HCT116 (cell line): ENCODE measurements around the gene TACR2. TPM values are rescaled to one million over a fixed set of nuclear protein-coding genes. Genes with fewer than 3 reads are reported as not detected.

Experiments
- ATAC-seq: fragments of 200-7000 bp; cut with Tn5 transposase; 2 replicates; pipeline ENCODE4 v1.9.1; 2020; ENCODE audit warnings: mild to moderate bottlenecking, moderate library complexity
- BruUV-seq: library from RNA; stranded (reverse); fragments of 400-500 nt; replicated peaks from 2 replicates; lab custom pipeline; 2021; lab: Mats Ljungman, UMichigan
- CTCF ChIA-PET: fragments of 300-600 bp; sonication (Branson Sonifier 250); formaldehyde crosslinking; loops from one replicate; lab custom pipeline; 2021; ENCODE audit warnings: antibody characterized with exemption; lab: Charles Lee
- POLR2A ChIA-PET: fragments of 300-600, 350-600 bp; sonication (Branson Sonifier 250); formaldehyde crosslinking; loops from one replicate; lab custom pipeline; 2021; ENCODE audit warnings: antibody characterized with exemption; lab: Charles Lee
- RAD21 ChIA-PET, 2 experiments: fragments of 300-600 bp; sonication (Branson Sonifier 250); formaldehyde crosslinking; loops; one replicate each; lab custom pipeline; 2023; ENCODE audit warnings: low total read pairs in 2 of 2; ENCODE audit not compliant: uncharacterized antibody in 2 of 2, unreplicated experiment in 2 of 2, low non-redundant PET in 1 of 2; lab: Charles Lee
- DNase-seq: peaks from one replicate; pipeline ENCODE4 v3.0.0-alpha.2; 2010; ENCODE audit warnings: low read depth, low spot score
- H2AFZ ChIP-seq: fragments of 200-600 bp; shearing (Covaris generic), sonication (generic); 2 replicates; pipeline ENCODE4 v1.6.1; 2017; ENCODE audit warnings: low read depth, mixed run types, mixed read lengths, antibody characterized with exemption, low read length; ENCODE audit not compliant: poor library complexity, severe bottlenecking
- H3K27ac ChIP-seq: 2 replicates; pipeline ENCODE4 v1.5.1; 2012; ENCODE audit warnings: low read depth, low read length
- H3K27me3 ChIP-seq: fragments of 200-600 bp; sonication (generic); 2 replicates; pipeline ENCODE4 v1.6.1; 2016; ENCODE audit warnings: mixed run types, low read length, mixed read lengths; ENCODE audit not compliant: insufficient read depth
- H3K36me3 ChIP-seq, 2 experiments: fragments of 200-500 bp in 1 of 2; fragments of 200-600 bp in 1 of 2; sonication (Bioruptor generic) in 1 of 2; sonication (generic) in 1 of 2; 2 replicates each; pipeline versions ENCODE4 v1.5.1 to v1.6.1; 2014 to 2016; ENCODE audit warnings: low read length in 2 of 2, inconsistent platforms in 1 of 2, mixed read lengths in 1 of 2, mixed run types in 1 of 2; ENCODE audit not compliant: insufficient read depth in 2 of 2, control insufficient read depth in 1 of 2
- H3K4me1 ChIP-seq, 2 experiments: fragments of 200-600 bp in 1 of 2; sonication (generic) in 1 of 2; 2 replicates each; pipeline versions ENCODE4 v1.5.1 to v1.6.1; 2012 to 2017; ENCODE audit warnings: low read length in 2 of 2, inconsistent platforms in 1 of 2, mild to moderate bottlenecking in 1 of 2, mixed read lengths in 1 of 2, mixed run types in 1 of 2, moderate library complexity in 1 of 2; ENCODE audit not compliant: insufficient read depth in 2 of 2, control insufficient read depth in 1 of 2
- H3K4me2 ChIP-seq: fragments of 200-600 bp; sonication (generic); 2 replicates; pipeline ENCODE4 v1.6.1; 2017; ENCODE audit warnings: mixed run types, low read length, mixed read lengths
- H3K4me3 ChIP-seq, 2 experiments: fragments of 200-600 bp in 1 of 2; sonication (generic) in 1 of 2; replicated peaks in 1 of 2; 2 replicates each; pipeline ENCODE4 v1.5.1; 2011 to 2016; ENCODE audit warnings: low read length in 2 of 2, control low read depth in 1 of 2, low read depth in 1 of 2, mild to moderate bottlenecking in 1 of 2, mixed read lengths in 1 of 2, mixed run types in 1 of 2
- H3K79me2 ChIP-seq: fragments of 200-600 bp; sonication (generic); 2 replicates; pipeline ENCODE4 v1.6.1; 2017; ENCODE audit warnings: mild to moderate bottlenecking, mixed run types, low read length, moderate library complexity, mixed read lengths; ENCODE audit not compliant: insufficient read depth
- H3K9ac ChIP-seq: fragments of 200-600 bp; sonication (generic); 2 replicates; pipeline ENCODE4 v1.6.1; 2016; ENCODE audit warnings: low read length, mixed read lengths
- H3K9me2 ChIP-seq: fragments of 200-600 bp; sonication (generic), shearing (Covaris generic); 2 replicates; pipeline ENCODE4 v1.6.1; 2017; ENCODE audit warnings: mixed run types, mild to moderate bottlenecking, moderate library complexity; ENCODE audit not compliant: insufficient read depth
- H3K9me3 ChIP-seq, 2 experiments: fragments of 200-500 bp in 1 of 2; fragments of 200-600 bp in 1 of 2; sonication (Bioruptor generic) in 1 of 2; sonication (generic) in 1 of 2; 2 replicates each; pipeline ENCODE4 v1.6.1; 2014 to 2017; ENCODE audit warnings: low read length in 2 of 2, mixed read lengths in 2 of 2, inconsistent platforms in 1 of 2, low read depth in 1 of 2, mild to moderate bottlenecking in 1 of 2, mixed run types in 1 of 2, moderate library complexity in 1 of 2; ENCODE audit not compliant: control insufficient read depth in 1 of 2, insufficient read depth in 1 of 2
- H4K20me1 ChIP-seq: fragments of 200-600 bp; sonication (generic), shearing (Covaris generic); 2 replicates; pipeline ENCODE4 v1.6.1; 2017; ENCODE audit warnings: mixed run types, mild to moderate bottlenecking, moderate library complexity; ENCODE audit not compliant: insufficient read depth
- CBX3 ChIP-seq: IDR thresholded peaks from 2 replicates; pipeline ENCODE4 v1.6.1; 2012; ENCODE audit warnings: low read depth
- CEBPB ChIP-seq: IDR thresholded peaks from 2 replicates; pipeline ENCODE4 v1.6.1; 2012; ENCODE audit warnings: low read depth
- EGR1 ChIP-seq: IDR thresholded peaks from 2 replicates; pipeline ENCODE4 v1.6.1; 2012; ENCODE audit warnings: low read depth
- ELF1 ChIP-seq: IDR thresholded peaks from 2 replicates; pipeline ENCODE4 v1.6.1; 2012; ENCODE audit warnings: low read depth, borderline replicate concordance
- EZH2 ChIP-seq: fragments of 200-600 bp; sonication (generic); IDR thresholded peaks from 2 replicates; pipeline ENCODE4 v1.6.1; 2017; ENCODE audit warnings: antibody characterized with exemption, mixed run types
- POLR2AphosphoS5 ChIP-seq: IDR thresholded peaks from 2 replicates; pipeline ENCODE4 v1.6.1; 2011; ENCODE audit warnings: mild to moderate bottlenecking, low read depth, low read length, moderate library complexity
- TCF7L2 ChIP-seq: IDR thresholded peaks from 2 replicates; pipeline ENCODE4 v1.7.0; 2011; ENCODE audit warnings: borderline replicate concordance, inconsistent platforms; ENCODE audit not compliant: insufficient read depth, insufficient read length; ENCODE audit errors: extremely low read depth
- ZBTB33 ChIP-seq: IDR thresholded peaks from 2 replicates; pipeline ENCODE4 v1.6.1; 2011; ENCODE audit warnings: mild to moderate bottlenecking, low read length, moderate library complexity; ENCODE audit not compliant: insufficient replicate concordance; ENCODE audit errors: extremely low read depth
- ZFX ChIP-seq: fragments of 450-650 bp; IDR thresholded peaks from 2 replicates; pipeline ENCODE4 v1.6.1; 2017
- intact Hi-C: fragments of 100-400 bp; cut with micrococcal nuclease; formaldehyde crosslinking; loops from 2 replicates; pipeline ENCODE4 v1.10.0; 2022
- total RNA-seq: library from RNA; stranded (reverse); gene quantifications from one replicate; pipeline ENCODE4 v1.2.1, GENCODE V29; 2021; ENCODE audit not compliant: unreplicated experiment
- TF ChIP-seq, protein P1 (sequence below), 3 experiments: fragments of 200-600 bp in 1 of 3; sonication (generic) in 1 of 3; IDR thresholded peaks in 2 of 3; conservative IDR thresholded peaks in 1 of 3; 2 replicates each; pipeline ENCODE4 v1.5.1; 2012 to 2017; ENCODE audit warnings: low read depth in 2 of 3, low read length in 2 of 3, antibody characterized with exemption in 1 of 3, borderline replicate concordance in 1 of 3, control low read depth in 1 of 3, mild to moderate bottlenecking in 1 of 3, mixed read lengths in 1 of 3, mixed run types in 1 of 3, moderate library complexity in 1 of 3; ENCODE audit not compliant: insufficient read depth in 1 of 3

The TACR2 gene
- total RNA-seq, 1 experiment from 2014 or later, result not detected

- BruUV-seq, result no TSS peak
- Histone ChIP-seq H3K9me3 (no peaks in the 10 kb centered on the region), H3K27me3 (no peaks in the 10 kb centered on the region), H3K79me2 (no peaks in the 10 kb centered on the region), H3K9ac (no peak overlapping the region), H3K36me3 (peaks cover 0 to 4% of the 10 kb centered on the region in 2 experiments; a peak in 1 of 4 replicates), H3K4me2 (no peak overlapping the region), H3K4me1 (no peaks in the 10 kb centered on the region), H3K4me3 (no peak overlapping the region), H3K9me2 (no peaks in the 10 kb centered on the region), H3K27ac (no peak overlapping the region), H4K20me1 (no peaks in the 10 kb centered on the region), H2AFZ (no peak overlapping the region)
- ATAC-seq (no peak), DNase-seq (no peak)
- ChIA-PET POLR2A (no interaction called here), CTCF (no interaction called here), RAD21 (no interaction called here)
- TF ChIP-seq CBX3 (no peak), POLR2AphosphoS5 (no peak), CEBPB (no peak), ZFX (no peak), EGR1 (no peak), EZH2 (no peak), TCF7L2 (no peak), ZBTB33 (no peak), ELF1 (no peak)
- TF ChIP-seq, protein P1, sequence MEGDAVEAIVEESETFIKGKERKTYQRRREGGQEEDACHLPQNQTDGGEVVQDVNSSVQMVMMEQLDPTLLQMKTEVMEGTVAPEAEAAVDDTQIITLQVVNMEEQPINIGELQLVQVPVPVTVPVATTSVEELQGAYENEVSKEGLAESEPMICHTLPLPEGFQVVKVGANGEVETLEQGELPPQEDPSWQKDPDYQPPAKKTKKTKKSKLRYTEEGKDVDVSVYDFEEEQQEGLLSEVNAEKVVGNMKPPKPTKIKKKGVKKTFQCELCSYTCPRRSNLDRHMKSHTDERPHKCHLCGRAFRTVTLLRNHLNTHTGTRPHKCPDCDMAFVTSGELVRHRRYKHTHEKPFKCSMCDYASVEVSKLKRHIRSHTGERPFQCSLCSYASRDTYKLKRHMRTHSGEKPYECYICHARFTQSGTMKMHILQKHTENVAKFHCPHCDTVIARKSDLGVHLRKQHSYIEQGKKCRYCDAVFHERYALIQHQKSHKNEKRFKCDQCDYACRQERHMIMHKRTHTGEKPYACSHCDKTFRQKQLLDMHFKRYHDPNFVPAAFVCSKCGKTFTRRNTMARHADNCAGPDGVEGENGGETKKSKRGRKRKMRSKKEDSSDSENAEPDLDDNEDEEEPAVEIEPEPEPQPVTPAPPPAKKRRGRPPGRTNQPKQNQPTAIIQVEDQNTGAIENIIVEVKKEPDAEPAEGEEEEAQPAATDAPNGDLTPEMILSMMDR (IDR thresholded peaks at IDR 0.05 in 2 of 3, conservative IDR thresholded peaks at IDR 0.05 in 1 of 3; ENCODE audit: borderline replicate concordance in 1 of 3, insufficient read depth in 1 of 3, low read depth in 2 of 3, low read length in 2 of 3), result no peak
- intact Hi-C loops, result no loop called here
Measured at GRCh38 chr10:69361303-69361614, 55.5 kb downstream of the TACR2 start.
